ENCODE measurements around the gene CLEC16A. TPM values are rescaled to one million over a fixed set of nuclear protein-coding genes. Genes with fewer than 3 reads are reported as not detected.

CLEC16A gene
- total and polyA plus RNA-seq, 9 of the 15 experiments (the other 6 are each of a cell fraction or from before 2014, with no cell fraction given): 1.00 to 22.3 (median 10.0) TPM

DNA sequence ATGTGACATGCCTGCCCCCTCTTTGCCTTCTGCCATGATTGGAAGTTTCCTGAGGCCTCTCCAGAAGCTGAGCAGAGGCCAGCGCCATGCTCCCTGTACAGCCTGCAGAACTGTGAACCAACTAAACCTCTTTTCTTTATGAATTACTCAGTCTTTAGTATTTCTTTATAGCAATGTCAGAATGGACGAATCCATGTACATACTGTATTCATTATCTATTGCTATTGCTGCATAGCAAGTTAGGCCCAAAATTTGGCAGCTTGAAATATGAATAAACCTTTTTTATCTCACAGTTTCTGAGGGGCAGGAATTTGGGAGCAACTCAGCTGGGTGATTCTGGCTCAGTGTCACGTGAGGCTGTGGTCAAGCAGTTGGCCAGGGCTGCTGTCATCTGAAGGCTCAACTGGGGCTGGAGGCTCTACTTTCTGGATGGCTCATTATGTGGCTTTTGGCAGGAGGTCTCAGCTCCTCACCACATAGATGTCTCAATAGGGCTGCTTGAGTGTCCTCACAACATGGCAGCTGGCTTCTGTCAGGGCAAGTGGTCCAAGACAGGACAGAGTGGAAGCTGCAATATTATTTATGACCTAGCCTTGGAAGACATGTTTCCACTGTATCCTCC is 271.7 kb downstream of the CLEC16A start:
- FAIRE-seq: no peak
- Histone ChIP-seq H3K27me3 (ENCODE audit: control insufficient read depth in 2 of 2, insufficient read depth in 2 of 2, low read length in 2 of 2) (no peaks in the 10 kb centered on the region; a peak in 1 of 5 replicates), H3K9me1 (ENCODE audit: control insufficient read depth, insufficient read depth, low read length) (no peaks in the 10 kb centered on the region), H3K79me2 (ENCODE audit: control insufficient read depth, insufficient read depth, low read length) (no peaks in the 10 kb centered on the region), H4K20me1 (replicated peaks; ENCODE audit: control insufficient read depth, insufficient read depth, low read length) (no peaks in the 10 kb centered on the region), H3K36me3 (ENCODE audit: control insufficient read depth, insufficient read depth, low read length) (no peaks in the 10 kb centered on the region; the same call in 2 of the 3 replicates), H2AFZ (ENCODE audit: low read depth, low read length) (no peak overlapping the region), H3K27ac (ENCODE audit: extremely low read depth, low read depth, low read length) (no peak overlapping the region), H3K9ac (ENCODE audit: insufficient read depth in 1 of 2, low read depth in 2 of 2, low read length in 2 of 2) (no peak overlapping the region), H3K4me3 (no peak overlapping the region), H3K4me2 (ENCODE audit: insufficient read depth, low read length) (no peak overlapping the region), H3K9me3 (replicated peaks; ENCODE audit: control insufficient read depth, insufficient read depth, low read depth, low read length) (peaks cover 22% of the 10 kb centered on the region), H3K4me1 (replicated peaks in 1 of 2; ENCODE audit: control insufficient read depth in 2 of 2, insufficient read depth in 2 of 2, low read length in 2 of 2) (peaks cover 10 to 25% of the 10 kb centered on the region in 2 experiments; a peak in 2 of 5 replicates)
- CTCF ChIA-PET (ENCODE audit: low intra/inter-chr PET ratio): no interaction called here
- intact Hi-C loops (cut with micrococcal nuclease) (no loop called here), in situ Hi-C loops (cut with MboI) (no loop called here)
- POLR2A ChIA-PET: interaction anchor here (1.0 kb wide), 1 partner anchor 16 kb away, joined by 3 read pairs; no protein-coding TSS in a partner anchor
- BruUV-seq (replicated peaks): no TSS peak
- no peak for DNase-seq (ENCODE audit: extremely low read depth in 1 of 4, low spot score in 3 of 4)
- 78% methylated on average over 3 of the region's 3 CpGs for WGBS (ENCODE audit: insufficient coverage, low coverage, missing lambda C conversion rate)
- no peak for ATAC-seq
- TF ChIP-seq, protein P1, sequence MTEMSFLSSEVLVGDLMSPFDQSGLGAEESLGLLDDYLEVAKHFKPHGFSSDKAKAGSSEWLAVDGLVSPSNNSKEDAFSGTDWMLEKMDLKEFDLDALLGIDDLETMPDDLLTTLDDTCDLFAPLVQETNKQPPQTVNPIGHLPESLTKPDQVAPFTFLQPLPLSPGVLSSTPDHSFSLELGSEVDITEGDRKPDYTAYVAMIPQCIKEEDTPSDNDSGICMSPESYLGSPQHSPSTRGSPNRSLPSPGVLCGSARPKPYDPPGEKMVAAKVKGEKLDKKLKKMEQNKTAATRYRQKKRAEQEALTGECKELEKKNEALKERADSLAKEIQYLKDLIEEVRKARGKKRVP (CRISPR knock-in tag; IDR thresholded peaks at IDR 0.05): no peak
- TF ChIP-seq, protein P2, sequence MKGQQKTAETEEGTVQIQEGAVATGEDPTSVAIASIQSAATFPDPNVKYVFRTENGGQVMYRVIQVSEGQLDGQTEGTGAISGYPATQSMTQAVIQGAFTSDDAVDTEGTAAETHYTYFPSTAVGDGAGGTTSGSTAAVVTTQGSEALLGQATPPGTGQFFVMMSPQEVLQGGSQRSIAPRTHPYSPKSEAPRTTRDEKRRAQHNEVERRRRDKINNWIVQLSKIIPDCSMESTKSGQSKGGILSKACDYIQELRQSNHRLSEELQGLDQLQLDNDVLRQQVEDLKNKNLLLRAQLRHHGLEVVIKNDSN (CRISPR knock-in tag; IDR thresholded peaks at IDR 0.05): peak; percentile 73
- peak; percentile 92 for TF ChIP-seq ZNF175 (CRISPR knock-in tag; IDR thresholded peaks at IDR 0.05; ENCODE audit: low read depth)
- TF ChIP-seq POU5F1 (IDR thresholded peaks at IDR 0.05; ENCODE audit: borderline replicate concordance, low read depth, low read length, partially characterized antibody): no peak
- no peak for TF ChIP-seq FOXA3 (CRISPR knock-in tag; conservative IDR thresholded peaks at IDR 0.05 in 1 of 2, IDR thresholded peaks at IDR 0.05 in 1 of 2)
- TF ChIP-seq TRIM24 (IDR thresholded peaks at IDR 0.05): peak; percentile 9 to 44; a peak in 1 of 4 replicates
- no peak for TF ChIP-seq ZNF76 (CRISPR knock-in tag; IDR thresholded peaks at IDR 0.05; ENCODE audit: borderline replicate concordance)
- TF ChIP-seq ZFP36 (IDR thresholded peaks at IDR 0.05; ENCODE audit: low read depth, low read length, partially characterized antibody): peak; percentile 33
- no peak for TF ChIP-seq GATAD2B (IDR thresholded peaks at IDR 0.05; ENCODE audit: borderline replicate concordance)
- no peak for TF ChIP-seq FOXA1 (IDR thresholded peaks at IDR 0.05; ENCODE audit: borderline replicate concordance)
- no peak for TF ChIP-seq FOXM1 (IDR thresholded peaks at IDR 0.05; ENCODE audit: low read depth)
- TF ChIP-seq FOXM1 (CRISPR knock-in tag; IDR thresholded peaks at IDR 0.05; ENCODE audit: low read depth): no peak
- TF ChIP-seq, protein P3, sequence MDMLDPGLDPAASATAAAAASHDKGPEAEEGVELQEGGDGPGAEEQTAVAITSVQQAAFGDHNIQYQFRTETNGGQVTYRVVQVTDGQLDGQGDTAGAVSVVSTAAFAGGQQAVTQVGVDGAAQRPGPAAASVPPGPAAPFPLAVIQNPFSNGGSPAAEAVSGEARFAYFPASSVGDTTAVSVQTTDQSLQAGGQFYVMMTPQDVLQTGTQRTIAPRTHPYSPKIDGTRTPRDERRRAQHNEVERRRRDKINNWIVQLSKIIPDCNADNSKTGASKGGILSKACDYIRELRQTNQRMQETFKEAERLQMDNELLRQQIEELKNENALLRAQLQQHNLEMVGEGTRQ (CRISPR knock-in tag; IDR thresholded peaks at IDR 0.05): peak; percentile 37; the same call in 1 of the 2 replicates
- TF ChIP-seq YY1 (IDR thresholded peaks at IDR 0.05; ENCODE audit: borderline replicate concordance in 1 of 3, control insufficient read depth in 1 of 3, extremely low read depth in 1 of 3, insufficient read depth in 3 of 3, insufficient read length in 1 of 3, insufficient replicate concordance in 2 of 3, low read depth in 1 of 3, low read length in 2 of 3): peak in 1 of 3 experiments; percentile 22
- TF ChIP-seq, protein P4, sequence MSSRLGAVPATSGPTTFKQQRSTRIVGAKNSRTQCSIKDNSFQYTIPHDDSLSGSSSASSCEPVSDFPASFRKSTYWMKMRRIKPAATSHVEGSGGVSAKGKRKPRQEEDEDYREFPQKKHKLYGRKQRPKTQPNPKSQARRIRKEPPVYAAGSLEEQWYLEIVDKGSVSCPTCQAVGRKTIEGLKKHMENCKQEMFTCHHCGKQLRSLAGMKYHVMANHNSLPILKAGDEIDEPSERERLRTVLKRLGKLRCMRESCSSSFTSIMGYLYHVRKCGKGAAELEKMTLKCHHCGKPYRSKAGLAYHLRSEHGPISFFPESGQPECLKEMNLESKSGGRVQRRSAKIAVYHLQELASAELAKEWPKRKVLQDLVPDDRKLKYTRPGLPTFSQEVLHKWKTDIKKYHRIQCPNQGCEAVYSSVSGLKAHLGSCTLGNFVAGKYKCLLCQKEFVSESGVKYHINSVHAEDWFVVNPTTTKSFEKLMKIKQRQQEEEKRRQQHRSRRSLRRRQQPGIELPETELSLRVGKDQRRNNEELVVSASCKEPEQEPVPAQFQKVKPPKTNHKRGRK (tag; IDR thresholded peaks at IDR 0.05): no peak

Measured in K562 (cell line).